ENCODE data around the gene HEBP2. TPM values are rescaled to one million over a fixed set of nuclear protein-coding genes. Genes with fewer than 3 reads are reported as not detected.

The HEBP2 gene
- total and polyA plus RNA-seq, 4 donors = 14.4 to 56.9 (median 25.7) TPM

DNA sequence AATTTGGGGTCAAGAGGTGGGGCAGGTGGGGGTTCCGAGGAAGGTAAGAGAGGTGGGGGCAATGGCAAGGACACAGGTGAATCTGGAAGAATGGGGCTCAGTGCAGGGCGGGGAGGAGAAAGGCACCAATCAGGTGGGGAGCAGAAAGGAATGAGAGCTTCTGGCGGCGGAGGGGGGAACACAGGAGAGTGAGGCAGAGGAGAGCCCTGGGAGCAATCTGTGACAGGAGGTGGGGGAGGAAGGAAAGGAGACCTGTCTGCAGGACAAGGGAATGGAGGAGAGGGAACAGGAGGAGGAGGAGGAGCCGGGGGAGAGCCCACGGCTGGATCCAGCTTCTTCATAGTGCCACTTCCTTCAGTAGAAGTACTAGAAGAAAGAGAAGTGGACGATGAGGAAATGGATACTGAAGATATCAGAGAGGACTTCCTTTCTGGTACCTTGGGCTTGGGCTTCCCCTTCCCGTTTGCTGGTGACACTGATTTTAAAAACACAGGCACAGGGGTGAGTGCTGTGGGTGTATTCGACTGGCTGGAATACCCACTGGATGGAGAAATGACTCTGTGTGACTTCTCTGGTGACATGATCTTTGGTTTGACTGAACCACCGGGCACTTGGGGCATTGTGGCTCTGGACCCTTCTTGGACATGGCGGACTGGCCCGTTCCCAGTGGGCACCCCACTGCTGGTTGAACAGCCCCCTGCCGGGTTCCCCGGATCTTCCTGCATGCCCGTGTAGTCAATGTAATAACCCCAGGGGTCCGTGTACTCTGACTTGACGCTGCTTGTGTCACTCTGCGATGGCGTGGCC lies 27.4 kb downstream of the HEBP2 start:
- no peak for ATAC-seq (ENCODE audit: insufficient read depth, low FRiP score)

GRCh38 chr6:138432063-138432356 lies 28.0 kb downstream of the HEBP2 start:
- peaks cover 0 to 14% (median 4%) of the 10 kb centered on the region in 4 donors for H3K36me3 ChIP-seq (ENCODE audit: control insufficient read depth in 4 of 4, insufficient read depth in 4 of 4, low read length in 4 of 4)
- peaks cover 0 to 16% (median 3%) of the 10 kb centered on the region in 5 donors for H3K4me1 ChIP-seq (ENCODE audit: control insufficient read depth in 5 of 5, insufficient read depth in 5 of 5, low read length in 5 of 5)
- no peak overlapping the region for H3K27ac ChIP-seq (ENCODE audit: low read depth in 1 of 2, low read length in 1 of 2)
- DNase-seq = no peak
- ATAC-seq (ENCODE audit: insufficient read depth, low FRiP score) = no peak
- no peaks in the 10 kb centered on the region for H3K9me3 ChIP-seq (ENCODE audit: control insufficient read depth in 4 of 4, insufficient read depth in 3 of 4, low read length in 3 of 4)
- WGBS, 2 donors = 92 to 94% methylated on average over 11 of the region's 11 CpGs
- H3K27me3 ChIP-seq (ENCODE audit: control insufficient read depth in 3 of 3, insufficient read depth in 3 of 3, low read length in 2 of 3) = no peaks in the 10 kb centered on the region
- TF ChIP-seq, protein P1, sequence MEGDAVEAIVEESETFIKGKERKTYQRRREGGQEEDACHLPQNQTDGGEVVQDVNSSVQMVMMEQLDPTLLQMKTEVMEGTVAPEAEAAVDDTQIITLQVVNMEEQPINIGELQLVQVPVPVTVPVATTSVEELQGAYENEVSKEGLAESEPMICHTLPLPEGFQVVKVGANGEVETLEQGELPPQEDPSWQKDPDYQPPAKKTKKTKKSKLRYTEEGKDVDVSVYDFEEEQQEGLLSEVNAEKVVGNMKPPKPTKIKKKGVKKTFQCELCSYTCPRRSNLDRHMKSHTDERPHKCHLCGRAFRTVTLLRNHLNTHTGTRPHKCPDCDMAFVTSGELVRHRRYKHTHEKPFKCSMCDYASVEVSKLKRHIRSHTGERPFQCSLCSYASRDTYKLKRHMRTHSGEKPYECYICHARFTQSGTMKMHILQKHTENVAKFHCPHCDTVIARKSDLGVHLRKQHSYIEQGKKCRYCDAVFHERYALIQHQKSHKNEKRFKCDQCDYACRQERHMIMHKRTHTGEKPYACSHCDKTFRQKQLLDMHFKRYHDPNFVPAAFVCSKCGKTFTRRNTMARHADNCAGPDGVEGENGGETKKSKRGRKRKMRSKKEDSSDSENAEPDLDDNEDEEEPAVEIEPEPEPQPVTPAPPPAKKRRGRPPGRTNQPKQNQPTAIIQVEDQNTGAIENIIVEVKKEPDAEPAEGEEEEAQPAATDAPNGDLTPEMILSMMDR (IDR thresholded peaks at IDR 0.05; ENCODE audit: control extremely low read depth, extremely low read depth) = no peak
- no peak overlapping the region for H3K9ac ChIP-seq (ENCODE audit: insufficient read depth in 1 of 2, low read length in 2 of 2)
- no peak overlapping the region for H3K4me3 ChIP-seq

More for the DNA sequence above, 27.4 kb downstream of the HEBP2 start:
- 74 to 81% methylated on average over 19 of the region's 19 CpGs for WGBS, 2 donors
- Histone ChIP-seq H3K9me3 (ENCODE audit: control insufficient read depth in 4 of 4, insufficient read depth in 3 of 4, low read length in 3 of 4) (no peaks in the 10 kb centered on the region), H3K4me3 (no peak overlapping the region), H3K27me3 (ENCODE audit: control insufficient read depth in 3 of 3, insufficient read depth in 3 of 3, low read length in 2 of 3) (no peaks in the 10 kb centered on the region), H3K36me3 (ENCODE audit: control insufficient read depth in 4 of 4, insufficient read depth in 4 of 4, low read length in 4 of 4) (peaks cover 0 to 14% (median 4%) of the 10 kb centered on the region in 4 donors), H3K4me1 (ENCODE audit: control insufficient read depth in 5 of 5, insufficient read depth in 5 of 5, low read length in 5 of 5) (peaks cover 0 to 16% (median 3%) of the 10 kb centered on the region in 5 donors), H3K27ac (ENCODE audit: low read depth in 1 of 2, low read length in 1 of 2) (peak overlapping the region in 1 of 2 donors; percentile 74), H3K9ac (ENCODE audit: insufficient read depth in 1 of 2, low read length in 2 of 2) (no peak overlapping the region)
- DNase-seq = no peak
- TF ChIP-seq, protein P1 (IDR thresholded peaks at IDR 0.05; ENCODE audit: control extremely low read depth, extremely low read depth) = no peak

DNA sequence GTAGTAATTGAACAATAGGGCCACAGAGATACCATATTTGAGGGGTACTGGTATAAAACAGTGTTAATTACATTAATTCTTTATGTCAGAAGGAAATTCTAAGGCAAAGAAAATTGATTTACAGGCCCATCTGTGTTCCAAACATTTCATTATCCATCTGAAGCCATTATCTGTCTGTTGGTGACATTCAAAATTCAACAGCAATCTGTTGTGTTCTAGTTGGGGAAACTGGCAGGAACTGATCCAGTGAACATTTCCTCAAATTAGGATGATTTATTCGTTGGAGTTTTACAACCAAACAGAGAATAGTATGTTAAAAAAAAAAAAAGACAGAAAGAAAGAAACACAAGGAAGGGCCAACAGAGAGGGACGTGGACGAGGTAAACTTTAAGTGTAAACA lies 30.1 kb downstream of the HEBP2 start:
- TF ChIP-seq, protein P1 (IDR thresholded peaks at IDR 0.05; ENCODE audit: control extremely low read depth, extremely low read depth) = no peak
- WGBS, 2 donors = 64 to 76% methylated on average over 3 of the region's 3 CpGs
- no peak for DNase-seq
- no peak overlapping the region for H3K4me3 ChIP-seq
- peaks cover 0 to 8% (median 5%) of the 10 kb centered on the region in 4 donors for H3K36me3 ChIP-seq (ENCODE audit: control insufficient read depth in 4 of 4, insufficient read depth in 4 of 4, low read length in 4 of 4)
- H3K9me3 ChIP-seq (ENCODE audit: control insufficient read depth in 4 of 4, insufficient read depth in 3 of 4, low read length in 3 of 4) = no peaks in the 10 kb centered on the region
- H3K27me3 ChIP-seq (ENCODE audit: control insufficient read depth in 3 of 3, insufficient read depth in 3 of 3, low read length in 2 of 3) = no peaks in the 10 kb centered on the region
- H3K9ac ChIP-seq (ENCODE audit: insufficient read depth in 1 of 2, low read length in 2 of 2) = no peak overlapping the region
- no peak for ATAC-seq (ENCODE audit: insufficient read depth, low FRiP score)
- H3K4me1 ChIP-seq (ENCODE audit: control insufficient read depth in 5 of 5, insufficient read depth in 5 of 5, low read length in 5 of 5) = peaks cover 0 to 15% (median 2%) of the 10 kb centered on the region in 5 donors
- H3K27ac ChIP-seq (ENCODE audit: low read depth in 1 of 2, low read length in 1 of 2) = no peak overlapping the region

Data from lung (tissue), 12 donors.